Right hindlimb (tissue), 1 donor: ENCODE measurements around the gene OR1L1.

Source experiments
- DNase-seq: peaks from one replicate; pipeline ENCODE4 v3.0.0-alpha.2; 2018

The OR1L1 gene, protein sequence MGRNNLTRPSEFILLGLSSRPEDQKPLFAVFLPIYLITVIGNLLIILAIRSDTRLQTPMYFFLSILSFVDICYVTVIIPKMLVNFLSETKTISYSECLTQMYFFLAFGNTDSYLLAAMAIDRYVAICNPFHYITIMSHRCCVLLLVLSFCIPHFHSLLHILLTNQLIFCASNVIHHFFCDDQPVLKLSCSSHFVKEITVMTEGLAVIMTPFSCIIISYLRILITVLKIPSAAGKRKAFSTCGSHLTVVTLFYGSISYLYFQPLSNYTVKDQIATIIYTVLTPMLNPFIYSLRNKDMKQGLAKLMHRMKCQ

DNA sequence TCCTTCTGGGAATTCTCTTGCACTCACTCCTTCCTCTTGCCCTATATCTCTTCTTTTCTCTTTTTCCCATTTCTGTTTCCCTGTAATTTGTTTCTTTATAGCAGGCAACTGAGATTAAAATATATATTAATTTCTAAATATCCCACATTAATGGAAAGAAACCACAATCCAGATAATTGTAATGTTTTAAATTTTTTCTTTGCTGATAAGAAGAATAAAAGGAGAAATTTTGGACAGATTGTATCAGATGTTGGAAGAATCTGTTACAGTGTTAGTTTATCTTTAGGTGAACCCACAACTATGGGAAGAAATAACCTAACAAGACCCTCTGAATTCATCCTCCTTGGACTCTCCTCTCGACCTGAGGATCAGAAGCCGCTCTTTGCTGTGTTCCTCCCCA, at the start of gene OR1L1:
OR1L1 (plus strand) TSS at position 301 of the 400 bp plus-strand sequence; CDS start at position 301, 0 bp downstream.
- no peak for DNase-seq

DNA sequence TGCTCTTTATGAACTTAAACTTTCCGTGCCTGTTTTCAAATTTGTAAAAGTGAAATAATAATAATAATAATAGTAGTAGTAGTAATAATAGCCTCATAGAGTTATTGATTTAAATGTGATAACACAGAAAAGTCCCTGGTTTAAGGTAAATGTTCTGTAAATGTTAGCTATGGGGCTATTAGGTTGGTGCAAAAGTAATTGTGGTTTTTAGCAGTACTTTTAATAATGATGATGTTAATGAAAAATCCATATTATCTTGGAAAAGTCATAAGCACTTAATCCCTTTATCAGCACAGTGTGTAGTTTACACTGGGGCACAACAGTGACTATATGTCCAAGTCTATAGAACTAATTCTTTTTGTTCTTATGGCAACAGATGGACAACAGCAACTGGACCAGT, 47.2 kb upstream of the OR1L1 start, which contains the start of gene OR1Q1:
OR1Q1 (plus strand) TSS at position 377 of the 400 bp plus-strand sequence; CDS start at position 377, 0 bp downstream.
- no peak for DNase-seq

DNA sequence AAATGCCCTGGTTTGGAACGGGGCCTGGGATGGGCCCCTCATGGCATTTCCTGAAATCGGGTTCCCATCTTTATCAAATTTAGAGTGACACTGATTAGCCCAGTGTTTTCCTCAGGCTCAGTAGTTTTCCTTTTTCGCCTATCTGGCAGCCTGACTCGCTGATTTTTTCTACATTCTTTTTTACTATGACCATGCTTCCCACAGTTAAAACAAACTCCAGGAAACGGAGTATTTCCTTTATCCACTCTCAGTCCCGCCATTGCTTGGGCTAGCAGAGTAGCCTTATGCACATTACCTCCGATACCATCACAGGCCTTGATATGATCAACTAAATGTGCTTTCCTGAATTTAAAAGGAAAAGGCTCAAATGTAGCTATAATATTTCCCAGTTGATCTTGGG, 41.5 kb upstream of the OR1L1 start:
- no peak for DNase-seq

DNA sequence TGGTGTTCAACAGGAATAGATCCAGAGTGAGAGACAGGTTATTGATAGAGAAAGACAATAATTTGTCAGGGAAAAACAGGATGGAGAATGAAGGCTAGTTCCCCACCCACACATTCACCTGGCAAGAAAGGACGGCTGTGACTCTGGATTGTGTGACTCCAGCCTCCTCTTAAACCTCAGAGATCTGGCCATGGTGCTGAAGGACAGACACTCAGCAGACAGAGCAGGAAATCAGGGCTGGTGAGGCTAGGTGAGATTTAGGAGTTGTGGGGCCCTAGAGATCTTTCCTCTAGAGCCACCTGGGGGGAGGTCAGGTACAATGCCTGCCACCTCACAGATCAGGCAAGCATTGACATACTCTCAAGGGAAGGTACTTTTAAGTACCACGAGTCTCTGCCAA, 19.3 kb upstream of the OR1L1 start:
- no peak for DNase-seq

DNA sequence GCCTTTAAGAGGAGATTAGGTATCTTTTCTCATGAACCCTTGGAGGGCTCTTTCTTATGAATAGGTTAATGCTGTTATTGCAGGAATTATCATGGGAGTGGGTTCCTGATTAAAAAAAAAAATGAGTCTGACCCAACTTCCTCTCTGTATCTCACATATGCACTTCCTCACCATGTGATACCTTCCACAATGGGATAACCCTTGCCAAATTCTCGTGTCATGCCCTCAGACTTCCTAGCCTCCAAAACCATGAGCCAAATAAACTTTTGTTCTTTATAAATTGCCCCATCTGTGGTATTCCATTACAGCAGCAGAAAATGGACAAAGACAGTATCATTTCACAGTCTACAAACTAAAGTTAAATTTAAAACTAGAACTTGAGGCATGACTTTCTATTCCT, 5.1 kb upstream of the OR1L1 start:
- no peak for DNase-seq

DNA sequence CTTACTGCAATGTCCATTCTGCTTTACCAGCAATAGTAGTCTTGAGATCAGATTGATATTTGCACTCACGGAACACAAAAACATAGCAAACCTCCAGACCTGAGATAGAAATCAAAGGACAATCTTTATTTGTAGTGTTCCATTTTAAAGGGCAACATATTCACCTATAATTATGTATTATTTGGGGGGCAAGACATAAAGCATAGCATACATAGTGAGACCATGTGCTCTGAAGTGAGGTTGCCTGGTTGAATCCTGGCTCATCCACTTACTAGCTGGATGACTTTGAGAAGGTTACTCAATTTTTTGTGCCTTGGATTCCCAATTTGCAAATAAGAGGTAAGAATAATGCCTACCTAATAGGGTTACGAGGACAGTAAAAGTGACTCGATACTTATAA, 4.0 kb upstream of the OR1L1 start, which contains the start of gene OR1B1:
OR1B1 (minus strand) TSS at position 101 of the 400 bp plus-strand sequence.
- DNase-seq, result no peak

DNA sequence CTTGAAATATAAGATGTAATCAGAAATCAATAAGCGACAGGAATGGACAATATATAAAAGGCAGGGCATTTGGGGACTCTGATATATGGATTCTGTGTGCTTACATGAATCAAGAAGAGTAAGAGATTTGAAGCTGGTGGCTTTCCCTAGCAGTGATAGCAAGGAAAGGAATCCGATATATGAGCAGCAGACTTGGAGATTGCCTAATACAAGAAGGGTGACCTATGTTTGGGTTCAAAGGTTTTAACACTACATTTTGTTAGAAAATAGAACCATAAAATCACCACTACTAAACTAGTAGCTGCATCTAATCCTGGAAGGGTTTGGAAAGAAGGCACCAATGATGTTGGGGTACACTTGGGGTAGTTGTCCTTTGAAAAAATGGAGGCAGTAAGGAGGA, 11.0 kb downstream of the OR1L1 start:
- DNase-seq, result no peak

DNA sequence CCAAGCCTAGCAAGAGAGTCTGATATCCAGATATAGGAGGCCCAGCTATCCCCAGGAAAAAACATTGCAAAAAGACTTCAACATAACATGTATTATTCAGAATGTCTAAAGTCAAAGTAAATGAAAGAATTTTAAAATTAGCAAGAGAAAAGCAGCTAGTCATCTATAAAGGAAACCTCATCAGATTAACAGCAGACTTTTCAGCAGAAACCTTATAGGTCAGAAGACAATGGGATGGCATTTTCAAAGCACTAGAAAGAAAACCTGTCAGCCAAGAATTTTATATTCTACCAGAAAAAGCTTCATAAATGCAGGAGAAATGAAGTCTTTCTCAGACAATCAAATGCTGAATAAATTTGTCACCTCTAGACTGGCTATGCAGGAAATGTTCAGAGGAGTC, 23.3 kb downstream of the OR1L1 start:
- no peak for DNase-seq

DNA sequence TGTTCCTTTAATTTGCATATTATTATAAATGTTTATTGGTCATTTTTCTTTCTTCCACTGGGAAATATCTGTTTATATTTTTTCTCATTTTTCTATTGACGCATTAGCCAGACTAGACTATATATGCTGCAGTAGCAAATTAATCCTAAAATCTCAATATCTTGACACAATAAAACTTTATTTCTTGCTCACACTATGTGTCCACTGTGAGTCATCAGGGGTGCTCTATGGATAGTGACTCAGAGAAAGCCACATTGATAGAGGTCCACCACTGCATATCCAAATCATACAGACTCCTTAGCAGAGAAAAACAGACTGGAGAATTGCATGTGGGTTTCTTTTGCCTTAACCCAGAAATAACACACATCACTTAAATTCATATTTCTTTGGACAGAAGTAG, 34.2 kb downstream of the OR1L1 start:
- no peak for DNase-seq
